GM19035 (cell line): Measurements from ENCODE around the gene THTPA.

Experiments
- ATAC-seq: cut with Tn5 transposase; IDR thresholded peaks from one replicate; pipeline ENCODE4 v1.9.1; 2021; ENCODE audit not compliant: unreplicated experiment

The THTPA gene

DNA sequence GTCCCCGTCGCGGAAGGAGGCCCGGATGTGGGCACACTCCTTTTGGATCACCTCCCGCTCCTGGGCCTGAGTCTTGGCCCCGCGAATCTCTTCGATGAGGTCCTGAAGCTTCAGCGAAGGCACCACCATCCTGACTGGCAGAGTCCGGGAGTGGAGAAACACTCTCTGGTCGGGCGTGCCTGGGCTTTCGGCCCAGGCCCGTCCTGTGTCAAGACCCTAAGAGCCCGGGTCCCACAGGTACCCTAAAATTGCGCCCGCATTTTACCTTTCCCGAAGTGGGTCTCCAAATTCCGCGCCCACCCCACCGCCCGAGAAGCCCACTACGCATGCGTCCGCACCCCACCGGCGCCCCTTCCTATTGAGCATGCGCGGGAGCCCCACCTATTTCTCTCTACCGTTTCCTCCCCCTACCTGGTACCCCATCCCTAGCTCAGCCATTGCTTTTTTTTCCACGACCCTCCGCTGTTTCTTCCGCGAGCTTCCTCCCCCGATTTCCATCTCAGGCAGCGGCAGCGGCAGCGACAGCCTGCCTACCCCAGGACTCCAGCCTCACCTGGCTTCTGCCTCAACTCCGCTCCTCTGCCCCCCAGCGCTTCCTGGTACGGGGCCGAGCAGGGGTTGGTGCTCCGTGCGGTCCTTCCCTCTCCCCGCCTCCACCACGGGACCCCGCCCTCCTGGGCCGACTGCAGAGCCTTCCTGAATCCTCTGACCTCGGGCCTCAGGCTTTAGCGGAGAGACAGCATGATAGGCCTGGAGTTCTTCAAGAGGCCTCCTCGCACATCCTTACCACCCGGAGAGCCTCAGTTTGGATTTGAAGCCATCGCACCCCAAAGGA lies 11.3 kb downstream of the THTPA start, which contains the start of gene AP1G2:
AP1G2 (minus strand) TSS at position 606 of the 835 bp plus-strand sequence; CDS start at position 129, 477 bp downstream.
- peak; percentile 90 for ATAC-seq

DNA sequence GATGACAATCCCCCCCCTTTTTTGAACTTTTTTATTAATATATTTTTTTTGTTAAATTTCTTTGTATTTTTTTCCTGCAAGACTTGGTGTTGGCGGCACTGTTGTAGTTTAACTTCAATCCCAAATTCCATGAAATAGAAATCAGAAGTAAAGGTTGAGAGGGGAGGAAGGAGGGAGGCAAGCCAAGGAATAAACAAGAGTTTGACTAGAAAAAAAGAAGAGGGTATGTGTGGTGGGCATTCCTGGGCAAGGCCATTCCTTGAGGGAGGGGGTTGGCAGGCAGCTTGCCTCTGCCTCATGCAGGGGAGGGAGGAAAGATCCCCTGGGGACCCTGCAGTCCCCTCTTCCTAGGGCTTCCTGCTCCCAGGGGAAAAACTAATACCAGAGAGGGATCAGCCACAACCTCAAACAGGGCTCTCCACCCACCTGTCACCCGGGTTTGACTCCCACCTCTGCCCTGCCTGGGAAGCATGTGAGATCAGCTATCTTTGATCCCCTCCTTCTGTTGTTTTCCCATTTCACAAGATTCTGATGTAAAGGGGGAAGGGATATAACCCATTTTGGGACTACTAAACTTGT lies 12.0 kb downstream of the THTPA start:
- no peak for ATAC-seq

- ATAC-seq = no peak
Measured at GRCh38 chr14:23568600-23569331, 12.7 kb downstream of the THTPA start.

DNA sequence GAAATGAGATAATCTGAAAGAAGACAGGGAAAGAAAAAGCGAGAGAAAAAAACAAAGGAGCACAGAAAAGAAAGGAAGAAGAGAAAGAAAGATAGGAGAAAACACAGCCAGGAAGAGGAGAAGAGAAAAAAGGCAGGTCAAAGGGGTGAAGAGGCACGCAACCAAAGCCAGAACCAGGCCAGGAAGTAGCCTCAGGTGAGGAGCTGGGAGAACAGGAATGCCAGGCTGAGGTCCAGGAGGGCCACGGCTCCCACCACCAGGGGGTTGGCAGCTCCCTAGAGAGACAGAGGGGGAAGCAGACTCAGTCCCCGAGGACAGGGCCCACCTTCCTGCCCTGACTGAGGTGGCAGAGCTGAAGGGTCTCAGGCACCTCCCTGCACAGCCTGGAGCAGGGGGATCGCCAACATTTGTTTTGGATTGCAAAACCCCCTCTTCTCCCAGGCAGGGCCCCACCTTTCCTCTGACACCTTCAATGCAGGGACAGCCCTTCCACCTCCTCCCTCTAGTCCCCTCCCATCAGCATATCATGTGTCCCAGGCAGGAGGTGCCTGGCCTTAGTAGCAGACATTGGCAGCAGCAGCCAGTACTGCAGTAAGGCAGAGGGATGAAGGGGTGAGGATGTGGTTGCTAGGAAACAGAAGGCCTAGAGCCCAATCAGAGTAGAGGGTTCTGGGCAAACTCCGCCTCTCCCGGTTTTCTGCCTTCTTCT lies 13.5 kb downstream of the THTPA start:
- no peak for ATAC-seq

DNA sequence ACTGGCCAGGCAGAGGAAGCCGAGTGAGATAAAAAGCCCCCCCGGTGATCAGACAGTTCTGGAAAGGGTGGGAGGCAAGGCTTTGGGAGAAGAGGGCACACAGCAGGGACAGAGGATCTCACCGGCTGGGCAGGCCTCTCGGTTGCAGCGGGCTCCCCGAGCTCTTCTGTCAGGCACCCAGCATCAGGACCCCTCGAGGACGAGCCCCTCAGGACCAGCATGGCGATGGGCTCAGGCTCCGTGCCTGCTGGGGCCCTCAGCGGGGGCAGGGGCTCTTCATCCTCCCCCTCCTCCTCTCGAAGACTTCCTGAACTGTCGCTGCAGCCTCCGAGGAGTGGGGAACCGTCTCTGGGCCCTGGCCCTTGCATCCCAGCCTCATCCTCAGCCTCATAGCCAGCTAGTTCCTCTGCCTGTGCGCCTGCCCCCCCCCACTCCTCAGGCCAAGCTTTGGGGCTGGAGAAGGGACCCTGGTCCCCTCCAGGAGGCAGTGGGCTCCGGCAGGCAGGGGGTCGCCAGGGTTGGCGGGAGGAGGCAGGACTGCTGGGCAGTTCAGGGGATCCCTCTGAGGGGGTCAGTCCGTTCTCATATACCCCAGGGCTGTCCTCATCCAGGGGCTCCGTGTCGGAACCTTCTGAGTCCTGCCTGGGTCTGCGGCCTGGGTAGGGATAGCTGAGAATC lies 14.9 kb downstream of the THTPA start:
- ATAC-seq = no peak

DNA sequence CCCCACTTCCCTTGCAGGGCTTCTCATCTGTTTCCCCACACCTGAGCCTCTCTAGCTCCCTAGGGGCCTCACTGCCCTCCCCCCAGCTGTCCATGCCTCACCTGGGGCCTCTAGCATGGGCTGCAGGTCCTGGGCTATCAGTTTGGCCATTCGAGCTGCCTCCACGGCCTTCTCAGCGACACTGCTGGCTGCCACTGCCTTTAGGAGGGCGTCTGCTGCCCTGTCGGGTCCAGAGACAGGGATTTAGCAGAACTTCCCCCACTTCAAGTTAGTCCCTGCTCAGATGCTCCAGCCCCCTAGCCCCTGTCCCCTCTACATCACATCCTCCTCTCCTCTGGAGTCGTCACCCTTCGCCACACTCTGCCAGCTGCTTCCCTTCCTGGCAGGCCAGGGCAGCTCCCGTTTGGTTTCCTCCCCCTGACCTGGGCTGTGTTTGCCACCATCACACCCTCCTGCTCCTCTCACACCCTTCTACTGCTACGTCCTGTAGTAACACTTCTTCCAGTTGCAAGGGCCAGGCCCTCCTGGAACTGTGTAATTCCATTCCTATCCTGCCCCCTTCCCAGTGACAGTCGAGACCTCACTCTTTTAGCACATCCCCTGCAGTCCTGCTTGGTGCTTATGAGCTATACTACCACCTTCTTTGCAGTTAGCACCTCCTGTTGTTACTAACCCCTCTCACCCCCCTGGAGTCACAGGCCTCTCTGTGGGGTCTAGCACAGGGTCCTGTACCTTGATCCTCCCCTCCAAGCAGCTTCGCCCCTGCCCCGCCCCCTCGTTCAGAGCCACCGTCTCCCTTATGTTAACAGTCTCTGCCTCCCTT lies 15.8 kb downstream of the THTPA start:
- ATAC-seq = no peak

DNA sequence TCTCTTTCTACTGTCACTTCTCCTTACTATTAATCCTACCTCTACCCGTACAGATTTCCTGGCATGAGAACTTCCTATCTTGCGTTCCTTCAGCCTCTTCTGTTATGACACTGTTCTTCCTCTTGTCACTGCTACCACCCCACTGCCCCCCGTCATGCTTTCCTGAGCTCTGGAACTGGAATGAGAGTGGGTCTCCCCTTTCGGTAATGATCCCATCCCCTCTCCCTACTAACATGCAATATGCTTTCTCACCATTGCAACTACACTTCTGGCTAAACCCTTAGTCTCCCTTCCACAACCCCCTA lies 16.4 kb downstream of the THTPA start:
- no peak for ATAC-seq

- ATAC-seq = no peak
Measured at GRCh38 chr14:23572836-23573235, 16.8 kb downstream of the THTPA start.

- no peak for ATAC-seq
Measured at GRCh38 chr14:23573384-23574015, 17.4 kb downstream of the THTPA start.

- no peak for ATAC-seq
Measured at GRCh38 chr14:23577004-23577681, 21.1 kb downstream of the THTPA start.

GRCh38 chr14:23577710-23578392 lies 21.8 kb downstream of the THTPA start:
- ATAC-seq = no peak

DNA sequence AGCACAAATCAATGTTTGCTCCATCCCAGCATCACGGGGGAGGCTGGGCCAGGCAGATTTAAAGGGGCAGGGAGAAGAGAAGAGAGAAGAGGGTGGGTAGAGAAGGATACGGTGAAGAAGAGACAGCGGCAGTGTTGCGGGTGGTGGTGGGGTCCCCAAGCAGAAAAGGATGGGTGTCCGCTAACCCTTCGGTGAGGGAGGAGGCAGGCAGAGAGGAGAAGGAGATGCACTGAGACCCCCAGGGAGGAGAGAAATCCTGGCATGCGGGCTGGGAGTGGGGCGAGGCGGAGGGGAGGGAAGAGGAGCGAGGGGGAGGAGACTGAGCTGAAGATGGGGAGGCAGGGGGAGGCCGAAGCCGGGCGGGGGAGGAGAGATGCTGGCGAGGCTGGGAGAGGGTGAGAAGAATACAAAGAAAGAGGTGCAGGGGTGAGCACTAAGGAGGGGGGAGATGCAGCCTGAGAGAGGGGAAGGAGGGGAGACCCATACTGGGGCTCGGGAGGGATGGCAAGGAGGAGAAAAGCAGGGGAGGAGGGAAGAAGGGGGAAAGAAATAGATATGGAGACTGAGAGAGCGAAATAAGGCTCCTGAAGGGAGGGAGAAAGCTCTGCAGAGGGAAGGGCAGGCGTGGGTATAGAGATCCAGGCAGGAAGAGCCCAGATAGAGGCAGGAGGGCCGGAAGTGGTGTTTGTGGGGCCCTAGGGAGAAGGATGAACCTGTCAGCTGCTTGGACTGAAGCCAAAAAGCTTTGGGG lies 22.7 kb downstream of the THTPA start, which contains the start of gene JPH4:
JPH4 (minus strand) TSS at position 231 of the 751 bp plus-strand sequence. CDS start 1,337 bp downstream, outside the sequence.
- no peak for ATAC-seq

DNA sequence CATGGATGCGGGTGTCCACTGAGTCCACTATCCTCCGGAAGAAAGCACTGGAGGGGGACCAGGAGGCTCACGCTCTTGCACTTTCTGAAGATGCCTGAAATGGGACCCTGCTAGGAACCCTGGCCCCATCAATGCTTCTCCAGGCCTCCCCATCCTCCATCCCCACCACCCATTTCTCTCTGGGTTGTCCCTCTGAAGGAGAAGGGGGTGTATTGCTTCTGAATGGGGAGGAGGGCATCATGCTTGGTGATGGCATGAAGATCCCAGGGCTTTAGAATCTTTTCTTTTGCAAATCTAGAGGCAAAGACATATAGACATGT lies 23.2 kb downstream of the THTPA start:
- no peak for ATAC-seq

- ATAC-seq = no peak
Measured at GRCh38 chr14:23579739-23580138, 23.7 kb downstream of the THTPA start.

- ATAC-seq = no peak
Measured at GRCh38 chr14:23580152-23580926, 24.3 kb downstream of the THTPA start.

DNA sequence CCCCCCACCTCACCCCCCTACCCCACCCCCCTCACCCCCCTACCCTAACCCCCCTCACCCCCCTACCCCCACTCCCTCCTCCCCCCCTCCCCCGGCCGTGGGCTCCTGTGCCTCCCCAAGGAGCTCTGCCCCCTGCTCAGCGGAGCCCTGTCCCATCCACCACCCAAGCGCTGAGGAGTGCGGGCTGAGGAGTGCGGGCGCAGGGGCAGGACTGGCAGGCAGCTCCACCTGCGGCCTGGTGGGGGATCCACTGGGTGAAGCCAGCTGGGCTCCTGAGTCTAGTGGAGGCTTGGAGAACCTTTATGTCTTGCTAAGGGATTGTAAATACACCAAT lies 24.8 kb downstream of the THTPA start:
- no peak for ATAC-seq
